HUES48 (cell line): Measurements from ENCODE around the gene MDN1.

Experiments used
- H3K27ac ChIP-seq: one replicate; pipeline ENCODE4 v1.7.0; 2013; ENCODE audit warnings: low read depth, low read length, inconsistent platforms
- H3K27me3 ChIP-seq: 2 replicates; pipeline ENCODE4 v1.6.1; 2013; ENCODE audit warnings: mild to moderate bottlenecking, low read length; ENCODE audit not compliant: control insufficient read depth, insufficient read depth
- H3K36me3 ChIP-seq: 2 replicates; pipeline ENCODE4 v1.6.1; 2013; ENCODE audit warnings: low read length; ENCODE audit not compliant: control insufficient read depth, insufficient read depth
- H3K4me1 ChIP-seq: 2 replicates; pipeline ENCODE4 v1.6.1; 2013; ENCODE audit warnings: mild to moderate bottlenecking, low read length; ENCODE audit not compliant: control insufficient read depth, insufficient read depth
- H3K4me3 ChIP-seq: 2 replicates; pipeline ENCODE4 v1.5.1; 2013; ENCODE audit warnings: mild to moderate bottlenecking, low read depth, low read length
- H3K9ac ChIP-seq: 2 replicates; pipeline ENCODE4 v1.6.1; 2013; ENCODE audit warnings: mild to moderate bottlenecking, low read depth, low read length, moderate library complexity
- H3K9me3 ChIP-seq: 2 replicates; pipeline ENCODE4 v1.6.1; 2013; ENCODE audit warnings: low read length; ENCODE audit not compliant: control insufficient read depth, insufficient read depth

MDN1 gene

DNA sequence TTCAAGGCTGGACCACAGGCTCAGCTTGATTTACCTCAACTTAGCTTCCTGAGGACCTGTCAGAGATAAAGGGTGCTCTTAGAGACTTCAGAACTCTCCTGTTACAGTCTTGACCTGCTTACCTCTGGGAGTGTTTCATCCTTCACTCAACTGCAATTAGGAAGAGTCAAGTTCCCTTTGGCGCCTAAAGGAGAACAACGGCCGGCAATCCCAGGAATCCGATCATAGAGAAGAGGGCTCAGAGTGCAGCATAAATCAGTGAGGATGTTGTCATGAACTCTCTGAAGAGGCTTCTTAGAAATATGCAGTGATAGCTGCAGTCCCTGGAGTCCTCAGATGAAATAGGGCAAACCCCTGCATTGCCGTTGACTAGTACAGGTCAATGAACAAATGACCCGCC is 217.4 kb downstream of the MDN1 start:
- H3K9ac ChIP-seq, result no peak overlapping the region
- H3K9me3 ChIP-seq, result no peaks in the 10 kb centered on the region
- no peak overlapping the region for H3K27ac ChIP-seq
- no peaks in the 10 kb centered on the region for H3K27me3 ChIP-seq
- H3K4me1 ChIP-seq, result no peaks in the 10 kb centered on the region
- H3K36me3 ChIP-seq, result no peaks in the 10 kb centered on the region
- no peak overlapping the region for H3K4me3 ChIP-seq

GRCh38 chr6:89599727-89600126 is 219.9 kb downstream of the MDN1 start:
- H3K4me1 ChIP-seq, result no peaks in the 10 kb centered on the region
- no peak overlapping the region for H3K9ac ChIP-seq
- no peak overlapping the region for H3K27ac ChIP-seq
- H3K27me3 ChIP-seq, result no peaks in the 10 kb centered on the region
- no peaks in the 10 kb centered on the region for H3K36me3 ChIP-seq
- H3K4me3 ChIP-seq, result no peak overlapping the region
- no peaks in the 10 kb centered on the region for H3K9me3 ChIP-seq

DNA sequence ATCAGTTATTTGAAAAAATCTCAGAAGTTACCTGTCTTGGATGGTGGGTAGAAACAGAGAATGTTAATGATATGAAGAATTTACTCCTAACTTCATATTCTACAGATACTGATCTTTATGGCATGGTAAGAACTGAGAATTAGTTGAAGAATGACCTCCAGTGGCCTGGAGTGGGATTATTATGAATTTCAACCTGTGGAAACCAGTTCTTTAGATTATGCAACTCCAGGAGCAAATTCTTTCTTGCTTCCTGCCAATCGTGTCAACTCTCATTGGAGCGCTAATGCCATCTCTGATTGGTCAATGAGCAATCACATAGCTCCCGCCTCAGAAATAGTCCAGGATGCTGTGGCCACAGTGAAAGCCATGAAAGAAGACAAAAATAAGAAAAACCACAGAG is 221.6 kb downstream of the MDN1 start:
- no peaks in the 10 kb centered on the region for H3K27me3 ChIP-seq
- H3K9me3 ChIP-seq, result no peaks in the 10 kb centered on the region
- H3K9ac ChIP-seq, result no peak overlapping the region
- H3K36me3 ChIP-seq, result no peaks in the 10 kb centered on the region
- no peaks in the 10 kb centered on the region for H3K4me1 ChIP-seq
- no peak overlapping the region for H3K27ac ChIP-seq
- H3K4me3 ChIP-seq, result no peak overlapping the region

- no peaks in the 10 kb centered on the region for H3K9me3 ChIP-seq
- H3K9ac ChIP-seq, result no peak overlapping the region
- H3K27me3 ChIP-seq, result no peaks in the 10 kb centered on the region
- H3K4me3 ChIP-seq, result no peak overlapping the region
- H3K36me3 ChIP-seq, result no peaks in the 10 kb centered on the region
- no peak overlapping the region for H3K27ac ChIP-seq
- H3K4me1 ChIP-seq, result no peaks in the 10 kb centered on the region
Measured at GRCh38 chr6:89597372-89597771, 222.2 kb downstream of the MDN1 start.

DNA sequence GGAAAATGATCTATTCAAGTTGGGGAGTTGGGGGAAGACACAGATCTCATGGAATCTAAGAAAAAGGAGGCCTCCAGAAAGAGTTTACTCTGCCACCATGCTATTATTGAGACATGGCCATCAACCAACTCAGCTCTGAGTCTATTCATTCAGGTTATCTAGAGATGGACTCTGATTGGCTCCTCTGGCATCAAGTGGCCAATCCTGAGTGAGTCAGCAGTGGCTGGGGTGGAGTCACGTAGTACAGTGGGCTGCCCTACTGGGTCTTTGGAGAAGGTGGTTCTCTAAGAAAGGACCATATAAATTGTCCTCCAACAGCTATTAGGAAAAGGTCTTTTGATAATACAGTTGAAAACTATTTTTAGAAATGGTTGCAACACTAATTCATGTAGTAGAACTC is 223.1 kb downstream of the MDN1 start:
- Histone ChIP-seq H3K27me3 (no peaks in the 10 kb centered on the region), H3K9me3 (no peaks in the 10 kb centered on the region), H3K4me1 (no peaks in the 10 kb centered on the region), H3K36me3 (no peaks in the 10 kb centered on the region), H3K27ac (no peak overlapping the region), H3K4me3 (no peak overlapping the region), H3K9ac (no peak overlapping the region)

DNA sequence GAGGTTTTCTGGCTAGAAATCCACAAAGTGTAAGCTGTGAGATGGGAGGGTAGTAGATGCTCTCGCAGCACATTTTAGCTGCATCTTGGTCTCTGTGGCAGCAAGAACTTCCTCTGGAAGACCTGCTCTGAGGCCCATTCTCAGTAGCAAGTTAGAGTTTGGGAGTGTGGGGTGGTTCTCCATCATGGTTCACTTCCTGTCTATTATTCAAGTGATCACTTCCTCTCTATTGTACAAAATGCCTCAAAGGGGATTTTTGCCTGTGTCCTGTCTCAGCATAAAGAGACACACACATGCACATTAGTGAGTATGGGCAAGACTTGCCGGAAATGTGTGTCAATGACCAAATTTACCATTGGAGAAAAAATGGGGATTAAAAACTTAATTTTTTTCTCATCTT is 223.5 kb downstream of the MDN1 start:
- Histone ChIP-seq H3K27me3 (no peaks in the 10 kb centered on the region), H3K9ac (no peak overlapping the region), H3K9me3 (no peaks in the 10 kb centered on the region), H3K4me3 (no peak overlapping the region), H3K36me3 (no peaks in the 10 kb centered on the region), H3K4me1 (no peaks in the 10 kb centered on the region), H3K27ac (no peak overlapping the region)
